PC-9 (cell line): ENCODE results near the gene AAK1. TPM values are rescaled to one million over a fixed set of nuclear protein-coding genes. Genes with fewer than 3 reads are reported as not detected.
"Not testable (repeated sequence)": the region's sequence is repeated elsewhere in the genome, so short reads cannot be mapped to it uniquely, and the experiment has no call there.

ENCODE experiments used
- BruUV-seq: library from RNA; stranded (reverse); fragments of 400-500 nt; replicated peaks from 2 replicates; lab custom pipeline; 2021; lab: Mats Ljungman, UMichigan
- CTCF ChIA-PET: fragments of 300-600 bp; sonication (Branson Sonifier 250); formaldehyde crosslinking; loops from one replicate; lab custom pipeline; 2022; ENCODE audit warnings: antibody characterized with exemption; lab: Charles Lee
- POLR2A ChIA-PET: fragments of 300-600 bp; sonication (Branson Sonifier 250); formaldehyde crosslinking; loops from one replicate; lab custom pipeline; 2022; ENCODE audit warnings: antibody characterized with exemption; ENCODE audit not compliant: unreplicated experiment; lab: Charles Lee
- DNase-seq, 2 experiments: peaks; one replicate each; pipeline versions ENCODE4 v3.0.0 to v3.0.0-alpha.2; 2015 to 2022; ENCODE audit warnings: mixed read lengths in 1 of 2
- H2AFZ ChIP-seq: fragments of 200-600 bp; sonication (generic); 2 replicates; pipeline ENCODE4 v1.8.1; 2017; ENCODE audit warnings: antibody characterized with exemption
- H3F3A ChIP-seq: fragments of 200-600 bp; sonication (generic); 2 replicates; pipeline ENCODE4 v1.8.1; 2017; ENCODE audit warnings: antibody characterized with exemption, mild to moderate bottlenecking, low read depth; ENCODE audit not compliant: insufficient read depth
- H3K27ac ChIP-seq: fragments of 200-600 bp; sonication (generic); 2 replicates; pipeline ENCODE4 v1.6.1; 2016; ENCODE audit warnings: mixed run types
- H3K27me3 ChIP-seq: fragments of 200-600 bp; sonication (generic); 2 replicates; pipeline ENCODE4 v1.6.1; 2016; ENCODE audit warnings: low read depth, mixed run types; ENCODE audit not compliant: insufficient read depth
- H3K36me3 ChIP-seq: fragments of 200-600 bp; sonication (generic); 2 replicates; pipeline ENCODE4 v1.6.1; 2016; ENCODE audit warnings: low read depth, mixed run types
- H3K4me1 ChIP-seq: fragments of 200-600 bp; sonication (generic); replicated peaks from 2 replicates; pipeline ENCODE4 v1.6.1; 2016; ENCODE audit warnings: mixed run types; ENCODE audit not compliant: insufficient read depth
- H3K4me2 ChIP-seq: fragments of 200-600 bp; sonication (generic); 2 replicates; pipeline ENCODE4 v1.6.1; 2017; ENCODE audit warnings: mixed run types
- H3K4me3 ChIP-seq: fragments of 200-600 bp; sonication (generic); 2 replicates; pipeline ENCODE4 v1.6.1; 2016; ENCODE audit warnings: mixed run types
- H3K79me2 ChIP-seq: fragments of 200-600 bp; sonication (generic); 2 replicates; pipeline ENCODE4 v1.6.1; 2017; ENCODE audit warnings: low read depth, mixed run types
- H3K9me2 ChIP-seq: fragments of 200-600 bp; sonication (generic); 2 replicates; pipeline ENCODE4 v1.8.1; 2017; ENCODE audit warnings: mild to moderate bottlenecking; ENCODE audit not compliant: insufficient read depth
- H3K9me3 ChIP-seq: fragments of 200-600 bp; sonication (generic); 2 replicates; pipeline ENCODE4 v1.8.1; 2016; ENCODE audit warnings: low read depth; ENCODE audit not compliant: insufficient read depth
- H4K20me1 ChIP-seq: fragments of 200-600 bp; sonication (generic); 2 replicates; pipeline ENCODE4 v1.8.1; 2017; ENCODE audit not compliant: insufficient read depth
- EZH2 ChIP-seq: fragments of 200-600 bp; sonication (generic); IDR thresholded peaks from 2 replicates; pipeline ENCODE4 v1.8.0; 2017; ENCODE audit warnings: antibody characterized with exemption, low read depth
- intact Hi-C: fragments of 100-400 bp; cut with micrococcal nuclease; formaldehyde crosslinking; loops from one replicate; pipeline ENCODE4 v1.10.0; 2022; ENCODE audit not compliant: unreplicated experiment
- total RNA-seq: library from RNA; stranded (reverse); gene quantifications from 2 replicates; pipeline ENCODE4 v1.2.3, GENCODE V29; 2021
- TF ChIP-seq, protein P1 (sequence below): fragments of 200-600 bp; sonication (generic); conservative IDR thresholded peaks from 2 replicates; pipeline ENCODE4 v1.6.1; 2017; ENCODE audit warnings: mixed run types, antibody characterized with exemption, mild to moderate bottlenecking, moderate library complexity

The AAK1 gene
- total RNA-seq, 1 experiment from 2014 or later, result 66.6 TPM

DNA sequence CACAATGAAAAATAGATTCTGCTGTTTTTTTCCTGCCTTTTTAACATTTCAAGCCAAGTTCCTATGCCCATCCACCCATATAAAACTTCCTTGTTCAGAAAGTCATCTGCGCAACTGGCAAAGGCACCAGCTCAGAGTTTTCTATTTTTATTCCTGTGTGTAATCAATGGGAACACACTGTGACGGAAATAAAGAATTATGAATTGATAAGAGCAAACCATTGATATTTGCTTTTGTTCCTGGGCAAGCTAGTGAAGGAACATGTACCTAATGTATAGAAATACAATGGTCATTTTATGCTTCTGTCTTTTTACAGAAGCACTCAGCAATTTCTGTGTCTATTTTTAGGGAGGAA lies 30.8 kb upstream of the AAK1 start:
- H3K36me3 ChIP-seq, result no peaks in the 10 kb centered on the region
- no peak overlapping the region for H3K4me2 ChIP-seq
- H3K9me2 ChIP-seq, result no peaks in the 10 kb centered on the region
- TF ChIP-seq, protein P1, sequence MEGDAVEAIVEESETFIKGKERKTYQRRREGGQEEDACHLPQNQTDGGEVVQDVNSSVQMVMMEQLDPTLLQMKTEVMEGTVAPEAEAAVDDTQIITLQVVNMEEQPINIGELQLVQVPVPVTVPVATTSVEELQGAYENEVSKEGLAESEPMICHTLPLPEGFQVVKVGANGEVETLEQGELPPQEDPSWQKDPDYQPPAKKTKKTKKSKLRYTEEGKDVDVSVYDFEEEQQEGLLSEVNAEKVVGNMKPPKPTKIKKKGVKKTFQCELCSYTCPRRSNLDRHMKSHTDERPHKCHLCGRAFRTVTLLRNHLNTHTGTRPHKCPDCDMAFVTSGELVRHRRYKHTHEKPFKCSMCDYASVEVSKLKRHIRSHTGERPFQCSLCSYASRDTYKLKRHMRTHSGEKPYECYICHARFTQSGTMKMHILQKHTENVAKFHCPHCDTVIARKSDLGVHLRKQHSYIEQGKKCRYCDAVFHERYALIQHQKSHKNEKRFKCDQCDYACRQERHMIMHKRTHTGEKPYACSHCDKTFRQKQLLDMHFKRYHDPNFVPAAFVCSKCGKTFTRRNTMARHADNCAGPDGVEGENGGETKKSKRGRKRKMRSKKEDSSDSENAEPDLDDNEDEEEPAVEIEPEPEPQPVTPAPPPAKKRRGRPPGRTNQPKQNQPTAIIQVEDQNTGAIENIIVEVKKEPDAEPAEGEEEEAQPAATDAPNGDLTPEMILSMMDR, result no peak
- no peak for TF ChIP-seq EZH2
- intact Hi-C loops, result no loop called here
- ChIA-PET POLR2A (no interaction called here), CTCF (interaction anchor here (0.6 kb wide), 1 partner anchor 22 kb away, joined by 4 read pairs; no protein-coding TSS in a partner anchor)
- H3F3A ChIP-seq, result 0 out of 2 replicates have a peak, but pooled peaks cover 3% of the 10 kb centered on the region
- no peak for DNase-seq
- H4K20me1 ChIP-seq, result no peaks in the 10 kb centered on the region
- H3K27ac ChIP-seq, result no peak overlapping the region
- BruUV-seq, result no TSS peak
- H3K27me3 ChIP-seq, result no peaks in the 10 kb centered on the region
- no peak overlapping the region for H2AFZ ChIP-seq
- no peaks in the 10 kb centered on the region for H3K9me3 ChIP-seq
- H3K4me1 ChIP-seq, result peaks cover 13% of the 10 kb centered on the region
- no peaks in the 10 kb centered on the region for H3K79me2 ChIP-seq
- H3K4me3 ChIP-seq, result no peak overlapping the region

DNA sequence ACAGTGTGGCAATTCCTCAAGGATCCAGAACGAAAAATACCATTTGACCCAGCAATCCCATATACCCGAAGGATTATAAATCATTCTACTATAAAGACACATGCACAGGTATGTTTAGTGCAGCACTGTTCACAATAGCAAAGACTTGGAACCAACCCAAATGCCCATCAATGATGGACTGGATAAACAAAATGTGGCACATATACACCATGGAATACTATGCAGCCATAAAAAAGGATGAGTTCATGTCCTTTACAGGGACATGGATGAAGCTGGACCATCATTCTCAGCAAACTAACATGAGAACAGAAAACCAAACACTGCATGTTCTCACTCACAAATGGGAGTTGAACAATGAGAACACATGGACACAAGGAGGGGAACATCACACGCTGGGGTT lies 29.6 kb upstream of the AAK1 start:
- H3K4me2 ChIP-seq, H3K79me2 ChIP-seq, intact Hi-C loops, BruUV-seq, H3K36me3 ChIP-seq, H3K4me3 ChIP-seq, H3K9me3 ChIP-seq, H3K27ac ChIP-seq, CTCF ChIA-PET, H3K9me2 ChIP-seq, H4K20me1 ChIP-seq, H2AFZ ChIP-seq, H3F3A ChIP-seq, H3K27me3 ChIP-seq, POLR2A ChIA-PET, DNase-seq: not testable (repeated sequence)
- peaks cover 13% of the 10 kb centered on the region for H3K4me1 ChIP-seq

DNA sequence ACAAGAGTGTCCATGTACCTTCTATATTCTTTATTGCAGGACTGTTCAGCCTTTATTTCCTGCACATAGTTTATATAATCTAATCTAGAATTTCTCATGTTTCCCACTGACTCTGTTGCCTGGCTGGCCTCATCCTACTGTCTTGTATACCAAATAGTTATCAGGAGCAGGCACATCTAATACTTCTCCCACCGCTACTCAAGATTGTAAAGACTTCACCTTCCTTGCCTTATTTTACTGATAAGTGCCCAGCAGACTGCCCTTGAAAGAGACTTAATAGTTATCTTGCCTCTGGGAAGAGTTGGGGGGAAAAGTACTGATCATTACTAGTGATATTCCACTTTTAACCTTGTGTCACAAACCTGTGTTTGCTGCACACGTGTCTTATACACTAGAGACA lies 26.1 kb upstream of the AAK1 start:
- H3K4me2 ChIP-seq, result no peak overlapping the region
- H3K79me2 ChIP-seq, result no peaks in the 10 kb centered on the region
- no TSS peak for BruUV-seq
- H3K4me1 ChIP-seq, result no peaks in the 10 kb centered on the region
- no peak overlapping the region for H3K27ac ChIP-seq
- intact Hi-C loops, result no loop called here
- ChIA-PET CTCF (no interaction called here), POLR2A (no interaction called here)
- H4K20me1 ChIP-seq, result no peaks in the 10 kb centered on the region
- no peak overlapping the region for H2AFZ ChIP-seq
- peaks cover 7% of the 10 kb centered on the region; the same call in 1 of the 2 replicates for H3K9me3 ChIP-seq
- TF ChIP-seq EZH2, result no peak
- TF ChIP-seq, protein P1, result no peak
- no peaks in the 10 kb centered on the region for H3K27me3 ChIP-seq
- H3F3A ChIP-seq, result 0 out of 2 replicates have a peak, but pooled peaks cover 3% of the 10 kb centered on the region
- H3K4me3 ChIP-seq, result no peak overlapping the region
- H3K36me3 ChIP-seq, result no peaks in the 10 kb centered on the region
- no peak for DNase-seq
- no peaks in the 10 kb centered on the region for H3K9me2 ChIP-seq

DNA sequence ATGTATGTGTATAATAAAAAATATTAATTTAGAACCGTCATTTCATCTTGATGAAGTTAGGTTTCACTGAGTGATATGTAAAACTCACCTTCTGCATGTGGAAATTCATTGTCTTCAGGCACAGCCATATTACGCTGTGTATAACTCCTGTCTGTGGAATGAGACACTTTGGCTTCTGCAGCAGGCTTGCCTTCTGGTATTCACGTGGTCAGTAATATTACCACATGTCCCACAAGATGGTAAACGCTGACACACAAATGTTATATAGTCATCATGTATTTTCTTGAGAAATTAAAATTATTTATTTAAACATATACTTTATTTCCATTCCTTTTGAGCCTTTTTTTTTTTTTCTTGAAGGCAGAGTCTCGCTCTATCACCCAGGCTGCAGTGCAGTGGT lies 25.1 kb upstream of the AAK1 start:
- TF ChIP-seq EZH2, result no peak
- TF ChIP-seq, protein P1, result no peak
- DNase-seq, result no peak
- Histone ChIP-seq H3K4me2 (no peak overlapping the region), H4K20me1 (no peaks in the 10 kb centered on the region), H3K4me1 (no peaks in the 10 kb centered on the region), H3K27ac (no peak overlapping the region), H3K9me3 (peaks cover 15% of the 10 kb centered on the region), H3K9me2 (no peaks in the 10 kb centered on the region), H3K27me3 (no peaks in the 10 kb centered on the region), H3K36me3 (no peaks in the 10 kb centered on the region), H3K79me2 (no peaks in the 10 kb centered on the region), H3K4me3 (no peak overlapping the region), H3F3A (no peaks in the 10 kb centered on the region), H2AFZ (no peak overlapping the region)
- CTCF ChIA-PET, result no interaction called here
- intact Hi-C loops, result no loop called here
- BruUV-seq, result no TSS peak
- POLR2A ChIA-PET, result no interaction called here
